Measurements from ENCODE around the gene DVL2. TPM values are rescaled to one million over a fixed set of nuclear protein-coding genes. Genes with fewer than 3 reads are reported as not detected.

The DVL2 gene
- total RNA-seq, 1 donor from 2014 or later, result 34.4 TPM

GRCh38 chr17:7226721-7227710 is 7.3 kb downstream of the DVL2 start:
- Mint-ChIP-seq H3K4me3 (ENCODE audit: unreplicated experiment) (no peak overlapping the region), H3K4me1 (ENCODE audit: low read depth, unreplicated experiment) (peaks cover 12% of the 10 kb centered on the region), H3K27me3 (ENCODE audit: low read depth, unreplicated experiment) (no peaks in the 10 kb centered on the region), H3K9me3 (ENCODE audit: unreplicated experiment) (peaks cover 1% of the 10 kb centered on the region), H3K36me3 (ENCODE audit: low read depth, unreplicated experiment) (peaks cover 28% of the 10 kb centered on the region), H3K27ac (ENCODE audit: unreplicated experiment) (no peak overlapping the region)
- Histone ChIP-seq H3K4me1 (ENCODE audit: insufficient read depth, low read length) (peaks cover 2% of the 10 kb centered on the region), H3K27me3 (ENCODE audit: insufficient read depth, low read length) (no peaks in the 10 kb centered on the region), H3K4me2 (ENCODE audit: low read length) (no peak overlapping the region), H3K36me3 (ENCODE audit: insufficient read depth, low read length) (peaks cover 16% of the 10 kb centered on the region), H3K4me3 (ENCODE audit: insufficient read depth, low read depth, low read length) (no peak overlapping the region), H3K27ac (ENCODE audit: low read depth, low read length) (no peak overlapping the region), H2AFZ (ENCODE audit: low read depth, low read length) (no peak overlapping the region), H3K9ac (ENCODE audit: low read length) (no peak overlapping the region), H3K79me2 (ENCODE audit: insufficient read depth, low read length) (peaks cover 45% of the 10 kb centered on the region), H3K9me3 (ENCODE audit: insufficient read depth, low read depth, low read length) (no peaks in the 10 kb centered on the region), H4K20me1 (ENCODE audit: insufficient read depth, low read length) (peaks cover 76% of the 10 kb centered on the region)
- FAIRE-seq, result no peak
- no peak for TF ChIP-seq CTCF (IDR thresholded peaks at IDR 0.05; ENCODE audit: insufficient read depth, low read depth, low read length)
- no peak for TF ChIP-seq EZH2 (IDR thresholded peaks at IDR 0.05; ENCODE audit: insufficient read depth, low read length)
- no peak for DNase-seq (ENCODE audit: low read depth)

- H3K79me2 ChIP-seq (ENCODE audit: insufficient read depth, low read length), result peaks cover 45% of the 10 kb centered on the region
- Mint-ChIP-seq H3K27me3 (ENCODE audit: low read depth, unreplicated experiment) (no peaks in the 10 kb centered on the region), H3K4me3 (ENCODE audit: unreplicated experiment) (no peak overlapping the region), H3K27ac (ENCODE audit: unreplicated experiment) (no peak overlapping the region), H3K36me3 (ENCODE audit: low read depth, unreplicated experiment) (peaks cover 31% of the 10 kb centered on the region), H3K9me3 (ENCODE audit: unreplicated experiment) (peaks cover under 1% of the 10 kb centered on the region), H3K4me1 (ENCODE audit: low read depth, unreplicated experiment) (peaks cover 18% of the 10 kb centered on the region)
- H3K4me3 ChIP-seq (ENCODE audit: insufficient read depth, low read depth, low read length), result no peak overlapping the region
- H3K9me3 ChIP-seq (ENCODE audit: insufficient read depth, low read depth, low read length), result no peaks in the 10 kb centered on the region
- no peak overlapping the region for H2AFZ ChIP-seq (ENCODE audit: low read depth, low read length)
- peaks cover 16% of the 10 kb centered on the region for H3K36me3 ChIP-seq (ENCODE audit: insufficient read depth, low read length)
- DNase-seq (ENCODE audit: low read depth) (no peak), FAIRE-seq (no peak)
- TF ChIP-seq EZH2 (IDR thresholded peaks at IDR 0.05; ENCODE audit: insufficient read depth, low read length), result no peak
- no peak for TF ChIP-seq CTCF (IDR thresholded peaks at IDR 0.05; ENCODE audit: insufficient read depth, low read depth, low read length)
- peaks cover 78% of the 10 kb centered on the region for H4K20me1 ChIP-seq (ENCODE audit: insufficient read depth, low read length)
- no peak overlapping the region for H3K9ac ChIP-seq (ENCODE audit: low read length)
- no peak overlapping the region for H3K4me2 ChIP-seq (ENCODE audit: low read length)
- H3K4me1 ChIP-seq (ENCODE audit: insufficient read depth, low read length), result peaks cover 7% of the 10 kb centered on the region
- no peaks in the 10 kb centered on the region for H3K27me3 ChIP-seq (ENCODE audit: insufficient read depth, low read length)
- no peak overlapping the region for H3K27ac ChIP-seq (ENCODE audit: low read depth, low read length)
Measured at GRCh38 chr17:7225711-7226331, 8.5 kb downstream of the DVL2 start.

Data from astrocyte (in vitro differentiated cells and primary cell).